Raji (cell line): Measurements from ENCODE around the gene ZNRF1.

Experiments used
- POLR2A ChIP-seq: IDR thresholded peaks from 2 replicates; pipeline ENCODE4 v1.6.1; 2011; ENCODE audit warnings: low read depth, low read length, control low read depth; ENCODE audit not compliant: insufficient read depth

Gene ZNRF1

GRCh38 chr16:75074920-75075687 is 76.3 kb downstream of the ZNRF1 start:
- 0 out of 2 replicates have a peak, but pooled peaks have one; percentile 20 for TF ChIP-seq POLR2A

GRCh38 chr16:75075688-75076268 is 77.0 kb downstream of the ZNRF1 start:
- TF ChIP-seq POLR2A, result no peak

- TF ChIP-seq POLR2A, result no peak
These were observed 80.1 kb downstream of the ZNRF1 start for GRCh38 chr16:75078886-75079285.

- TF ChIP-seq POLR2A, result no peak
These were observed 80.6 kb downstream of the ZNRF1 start for GRCh38 chr16:75079346-75079926.

- TF ChIP-seq POLR2A, result no peak
These were observed 81.6 kb downstream of the ZNRF1 start for GRCh38 chr16:75080205-75081029.

GRCh38 chr16:75081179-75081859 is 82.5 kb downstream of the ZNRF1 start:
- TF ChIP-seq POLR2A, result no peak

GRCh38 chr16:75083813-75084212 is 85.0 kb downstream of the ZNRF1 start:
- no peak for TF ChIP-seq POLR2A

GRCh38 chr16:75085556-75085955 is 86.7 kb downstream of the ZNRF1 start:
- TF ChIP-seq POLR2A, result no peak

- no peak for TF ChIP-seq POLR2A
These were observed 87.5 kb downstream of the ZNRF1 start for GRCh38 chr16:75086281-75086680.

GRCh38 chr16:75086688-75087374 is 88.0 kb downstream of the ZNRF1 start:
- no peak for TF ChIP-seq POLR2A

- TF ChIP-seq POLR2A, result no peak
These were observed 88.7 kb downstream of the ZNRF1 start for GRCh38 chr16:75087375-75087979.

- no peak for TF ChIP-seq POLR2A
These were observed 89.4 kb downstream of the ZNRF1 start for GRCh38 chr16:75088216-75088615.

GRCh38 chr16:75088934-75089333 is 90.1 kb downstream of the ZNRF1 start:
- TF ChIP-seq POLR2A, result no peak

GRCh38 chr16:75089486-75090202 is 90.8 kb downstream of the ZNRF1 start:
- TF ChIP-seq POLR2A, result no peak

- no peak for TF ChIP-seq POLR2A
These were observed 94.0 kb downstream of the ZNRF1 start for GRCh38 chr16:75092777-75093176.
